GM21526 (cell line): ENCODE measurements around the gene CNPPD1.
A peak's percentile ranks its signal among the peaks of the same experiment; 100 is the strongest.

Experiments used
- ATAC-seq: cut with Tn5 transposase; IDR thresholded peaks from one replicate; pipeline ENCODE4 v1.9.1; 2021; ENCODE audit warnings: moderate library complexity; ENCODE audit not compliant: unreplicated experiment, low FRiP score

Gene CNPPD1

DNA sequence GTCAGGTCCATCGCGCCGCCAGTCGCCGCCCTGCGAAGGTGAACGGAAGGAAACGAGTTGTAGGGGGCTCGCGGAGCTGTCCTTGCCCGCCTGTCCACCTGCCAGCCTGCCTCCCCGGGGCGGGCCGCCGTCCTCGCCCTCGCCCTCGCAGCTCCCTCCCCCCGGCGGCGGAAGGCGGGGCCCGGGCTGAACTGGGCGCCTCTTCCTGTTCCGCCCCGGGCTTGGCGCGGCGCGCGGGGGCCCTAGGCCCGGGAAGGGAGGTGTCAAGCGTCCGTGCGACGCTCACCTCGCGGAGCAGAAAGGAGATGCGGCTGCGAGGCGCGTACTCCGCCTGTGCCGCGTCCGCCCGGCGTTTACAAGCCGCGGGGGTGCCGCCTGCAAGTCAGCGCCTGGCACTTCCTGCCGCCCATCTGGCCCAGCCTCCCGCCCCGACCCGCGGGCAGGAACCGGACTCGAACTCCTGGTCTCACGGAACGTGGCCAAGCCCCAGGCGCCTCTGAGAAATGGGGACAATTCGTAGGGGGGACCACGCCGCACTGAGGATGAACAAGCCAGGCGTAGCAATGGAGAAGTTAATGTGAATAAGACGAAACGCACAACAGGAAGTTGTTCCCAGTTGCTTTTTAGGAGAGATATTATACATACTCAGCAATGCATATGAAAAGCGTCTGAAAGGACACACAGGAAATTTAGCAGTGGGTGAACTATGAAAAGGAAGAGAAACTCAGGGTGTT is at the start of gene CNPPD1:
CNPPD1 (minus strand) TSS at position 108 of the 734 bp plus-strand sequence; CDS start at position 11, 97 bp downstream.
- peak; percentile 58 for ATAC-seq

DNA sequence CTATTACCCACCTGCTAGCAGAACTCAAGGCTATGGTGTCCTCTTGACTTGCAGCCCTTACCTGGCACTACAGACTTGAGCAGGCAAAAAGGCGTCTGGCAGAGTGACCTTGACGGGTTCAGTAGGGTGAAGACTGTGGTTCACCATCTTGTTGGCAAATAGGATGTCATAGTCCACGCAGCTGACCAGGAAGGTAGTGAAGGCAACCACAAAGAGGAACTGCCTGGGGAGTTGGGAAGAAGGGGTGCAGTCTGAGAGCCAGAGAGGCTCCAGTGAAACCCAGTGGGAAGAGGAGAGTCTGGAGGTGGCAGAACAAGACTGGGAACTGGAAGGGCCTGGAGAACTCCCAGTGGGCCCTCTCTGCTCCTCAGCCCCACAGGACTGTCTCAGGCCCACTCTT is 48.6 kb upstream of the CNPPD1 start:
- no peak for ATAC-seq

DNA sequence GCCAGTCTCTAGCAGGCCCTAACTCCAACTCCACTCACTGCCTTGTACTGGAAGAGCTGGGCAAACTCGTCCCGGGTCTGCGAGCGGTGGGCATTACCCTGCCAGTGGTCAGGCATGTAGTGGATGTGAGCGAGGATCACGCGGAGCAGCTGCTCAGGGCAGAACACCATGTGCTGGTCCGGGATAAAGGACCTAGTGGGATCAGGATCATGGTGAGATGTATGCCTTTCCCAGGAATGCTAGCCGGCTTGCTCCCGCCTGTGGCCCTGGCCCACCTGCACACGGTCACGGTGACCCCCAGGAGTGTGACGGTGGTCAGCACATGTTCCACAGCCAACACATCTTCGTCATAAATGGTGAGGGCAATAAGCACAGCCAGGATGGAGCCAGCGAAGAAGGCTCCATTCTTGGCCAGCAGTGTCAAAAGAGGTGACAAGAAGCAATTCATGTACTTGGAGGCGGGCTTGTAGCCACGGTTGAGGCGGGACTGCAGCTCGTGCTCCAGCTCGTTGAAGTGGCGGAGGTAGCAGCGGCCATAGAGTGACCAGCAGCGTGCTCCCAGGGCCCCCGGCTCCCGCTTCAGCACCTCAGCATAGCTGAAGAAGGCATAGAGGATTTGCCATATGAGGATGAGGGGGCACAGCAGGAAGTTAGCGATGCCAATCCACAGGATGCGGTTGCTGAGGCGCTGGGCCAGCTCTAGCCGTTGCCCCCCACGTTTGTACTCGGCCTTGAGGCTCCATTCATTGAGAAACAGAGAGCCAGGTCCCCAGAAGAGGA is 47.3 kb upstream of the CNPPD1 start:
- no peak for ATAC-seq

DNA sequence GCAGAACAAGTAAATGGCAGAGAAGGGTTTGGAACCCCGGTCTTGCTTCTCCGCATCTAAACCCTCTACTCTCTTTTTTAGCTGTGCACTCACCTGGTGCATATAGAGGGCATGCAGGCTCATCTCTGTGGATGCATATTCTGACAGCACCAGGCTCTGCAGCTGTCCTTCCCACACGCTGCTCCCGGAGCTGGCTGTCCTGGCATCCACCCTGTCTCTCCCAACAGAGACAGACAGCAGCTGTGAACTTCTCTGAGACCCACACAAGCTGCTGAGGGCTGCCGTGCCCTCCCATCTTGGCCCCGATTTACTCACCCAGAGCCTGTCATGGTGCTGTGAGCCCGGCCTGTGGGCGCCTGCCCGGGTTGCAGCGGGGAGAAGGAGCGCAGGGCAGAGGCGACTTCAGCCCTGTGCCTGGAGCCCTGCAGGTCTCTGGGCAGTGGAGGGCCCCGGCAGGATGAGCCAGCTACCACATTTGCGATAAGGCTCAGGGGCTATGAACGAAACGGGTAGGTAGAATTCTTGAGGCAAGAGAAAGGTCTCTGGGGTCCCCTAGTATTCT is 45.3 kb upstream of the CNPPD1 start:
- ATAC-seq: no peak

DNA sequence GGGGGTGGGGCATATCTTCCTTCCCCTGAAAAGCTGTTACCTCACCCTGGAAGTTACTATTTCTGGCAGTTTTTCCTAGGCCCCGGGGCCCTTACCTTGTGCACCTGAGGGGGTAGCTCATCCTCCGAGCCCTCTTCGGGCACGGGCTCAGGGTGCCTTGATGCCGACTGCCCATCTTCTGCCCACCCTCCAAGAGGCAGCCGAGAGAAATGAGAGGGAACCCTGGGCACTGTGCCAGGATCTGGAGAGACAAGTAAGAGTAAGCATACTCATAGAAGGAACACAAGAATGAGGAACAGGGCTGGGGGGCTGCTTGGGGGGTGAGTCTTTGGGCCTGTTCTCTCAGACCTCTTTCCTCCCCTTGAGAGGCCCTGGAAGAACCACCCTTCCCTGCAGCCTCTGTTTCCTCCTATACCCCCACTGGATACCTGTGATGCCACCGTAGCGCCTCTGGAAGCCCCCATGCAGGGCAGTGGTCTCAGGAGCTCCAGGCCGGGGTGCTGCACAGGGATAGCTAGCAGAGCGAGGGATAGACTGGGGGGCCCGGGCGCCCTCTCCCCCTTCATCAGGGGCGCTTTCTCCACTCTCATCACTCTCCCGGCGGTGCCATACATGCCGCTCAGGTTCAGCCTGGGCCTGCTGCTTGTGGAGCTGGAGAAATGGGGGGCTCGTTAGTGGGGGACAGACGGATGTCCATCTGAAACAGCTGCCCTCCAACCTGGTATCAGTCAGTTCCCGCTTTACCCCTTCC is 44.1 kb upstream of the CNPPD1 start:
- no peak for ATAC-seq

DNA sequence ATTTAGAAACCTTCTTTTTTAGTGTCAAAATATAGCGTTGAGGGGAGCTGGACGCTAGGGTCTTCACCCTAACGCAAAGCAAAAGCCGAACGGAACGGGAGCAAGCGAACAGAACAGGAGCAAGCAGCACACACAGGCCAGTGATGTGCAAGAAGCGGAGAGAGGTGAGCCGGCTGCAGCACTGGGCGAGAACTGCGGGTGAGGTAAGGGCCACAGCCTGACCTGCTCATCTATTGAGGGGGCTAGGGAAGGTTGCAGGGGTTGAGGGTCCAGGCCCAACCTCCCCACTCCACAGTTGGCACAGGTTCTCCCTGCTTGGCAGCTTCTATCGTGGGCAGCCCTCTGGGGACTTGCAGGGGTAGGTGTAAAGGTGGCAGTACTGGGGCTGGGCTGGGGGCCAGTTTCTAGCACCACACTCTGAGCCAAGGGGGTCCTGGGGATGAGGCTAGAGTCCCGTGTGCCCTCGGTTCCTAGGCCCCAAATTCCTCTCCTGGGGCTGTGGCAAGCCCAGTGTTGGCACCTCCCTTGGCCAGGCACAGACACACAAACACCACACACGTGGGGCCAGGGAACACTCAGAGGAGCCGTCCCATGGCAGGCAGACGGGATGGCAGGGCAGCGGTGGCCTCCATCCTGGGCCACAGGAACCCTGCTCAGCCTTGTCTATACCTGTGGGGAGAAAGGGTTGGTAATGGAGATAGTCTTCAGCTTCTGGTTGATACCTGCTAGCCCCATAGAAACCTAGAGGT is 43.2 kb upstream of the CNPPD1 start:
- no peak for ATAC-seq

DNA sequence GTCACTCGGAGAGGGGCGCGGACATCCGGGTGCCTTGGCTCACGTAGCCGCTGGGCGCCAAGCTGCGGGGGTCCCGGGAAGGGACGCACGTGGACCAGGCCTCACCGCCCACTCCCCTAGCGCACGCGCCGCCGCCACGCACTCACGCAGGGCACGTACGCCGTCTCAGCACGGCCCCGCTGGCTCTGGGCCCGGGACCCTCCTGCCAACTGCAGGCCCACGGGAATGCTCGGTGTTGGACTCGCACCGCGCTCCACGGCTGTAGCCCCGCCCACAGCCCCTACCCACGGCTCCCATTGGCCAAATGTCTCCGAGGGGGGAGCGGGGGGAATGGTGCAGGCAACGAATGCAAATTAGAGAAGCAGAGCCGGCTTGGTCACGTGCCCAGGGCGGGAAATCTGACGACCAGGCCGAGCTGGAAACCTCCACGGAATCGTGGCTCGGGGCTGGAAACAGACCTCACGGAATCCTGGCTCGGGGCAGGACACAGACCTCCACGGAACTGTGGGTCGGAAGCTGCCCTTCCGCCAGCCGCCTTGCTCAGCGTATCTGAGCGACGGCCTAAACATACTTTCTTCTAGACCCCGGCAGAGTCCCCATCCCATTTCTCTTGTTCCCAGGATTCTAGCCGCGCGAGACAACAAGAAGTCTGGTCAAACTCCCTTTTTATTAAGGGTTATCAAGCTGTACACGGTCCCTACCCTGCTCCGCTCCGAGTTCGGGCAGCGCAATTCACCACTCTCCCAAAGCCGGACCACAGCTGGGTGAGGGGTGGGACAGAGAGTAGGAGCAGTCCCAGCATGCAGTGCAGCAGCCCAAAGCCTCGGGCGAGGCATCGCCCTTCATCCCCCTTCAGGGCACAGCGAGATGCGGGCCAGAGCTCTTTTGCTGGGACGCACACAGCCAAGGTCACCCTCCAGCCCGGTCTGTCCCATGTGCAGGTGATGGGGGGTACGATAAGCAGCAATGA is 42.3 kb upstream of the CNPPD1 start, which contains the start of gene ABCB6:
ABCB6 (minus strand) TSS at position 227 of the 970 bp plus-strand sequence. CDS start 285 bp downstream, outside the sequence.
- peak; percentile 58 for ATAC-seq

DNA sequence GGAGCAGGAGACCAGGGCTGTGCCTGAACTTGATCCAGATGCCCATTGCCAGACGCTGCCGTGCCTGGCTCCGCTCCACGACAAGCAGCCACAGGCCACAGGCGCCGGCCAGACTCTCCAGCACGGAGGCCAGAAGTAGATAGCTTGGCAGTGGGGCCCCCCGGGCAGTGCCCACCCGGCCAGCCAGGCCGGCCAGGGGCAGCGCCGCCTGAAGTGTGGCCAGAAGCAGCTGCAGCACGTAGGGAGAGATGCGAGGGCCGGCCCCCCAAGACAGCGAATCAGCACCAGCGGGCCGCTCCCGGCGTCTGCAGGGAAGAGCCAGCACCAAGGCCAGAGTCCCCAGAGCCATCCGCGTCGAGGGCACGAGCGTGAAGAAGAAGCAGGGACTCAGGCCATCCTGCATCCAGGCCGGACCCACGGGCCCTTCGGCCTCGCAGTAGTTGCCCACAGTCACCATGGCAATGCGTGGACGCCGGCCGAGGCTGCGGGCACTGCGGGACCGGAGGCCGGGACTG is 41.5 kb upstream of the CNPPD1 start:
- ATAC-seq: peak; percentile 6

DNA sequence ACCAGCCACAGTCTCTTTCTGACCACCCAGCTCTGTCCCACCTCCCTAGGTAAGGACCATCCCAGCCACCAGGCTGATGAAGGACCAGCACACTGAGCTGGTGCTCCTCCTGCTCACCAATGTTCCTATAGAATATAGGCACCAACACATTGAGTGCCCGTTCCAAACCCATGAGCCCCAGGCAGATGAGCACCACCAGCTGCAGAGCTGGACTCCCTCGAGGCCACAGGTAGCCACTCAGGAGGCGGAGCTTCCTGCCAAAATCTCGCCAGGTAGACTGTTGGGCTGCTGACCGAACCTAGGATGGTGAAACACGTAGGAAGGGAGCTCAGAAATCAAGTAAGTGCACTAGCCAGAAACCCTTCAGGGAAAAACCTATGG is 39.8 kb upstream of the CNPPD1 start:
- ATAC-seq: no peak

DNA sequence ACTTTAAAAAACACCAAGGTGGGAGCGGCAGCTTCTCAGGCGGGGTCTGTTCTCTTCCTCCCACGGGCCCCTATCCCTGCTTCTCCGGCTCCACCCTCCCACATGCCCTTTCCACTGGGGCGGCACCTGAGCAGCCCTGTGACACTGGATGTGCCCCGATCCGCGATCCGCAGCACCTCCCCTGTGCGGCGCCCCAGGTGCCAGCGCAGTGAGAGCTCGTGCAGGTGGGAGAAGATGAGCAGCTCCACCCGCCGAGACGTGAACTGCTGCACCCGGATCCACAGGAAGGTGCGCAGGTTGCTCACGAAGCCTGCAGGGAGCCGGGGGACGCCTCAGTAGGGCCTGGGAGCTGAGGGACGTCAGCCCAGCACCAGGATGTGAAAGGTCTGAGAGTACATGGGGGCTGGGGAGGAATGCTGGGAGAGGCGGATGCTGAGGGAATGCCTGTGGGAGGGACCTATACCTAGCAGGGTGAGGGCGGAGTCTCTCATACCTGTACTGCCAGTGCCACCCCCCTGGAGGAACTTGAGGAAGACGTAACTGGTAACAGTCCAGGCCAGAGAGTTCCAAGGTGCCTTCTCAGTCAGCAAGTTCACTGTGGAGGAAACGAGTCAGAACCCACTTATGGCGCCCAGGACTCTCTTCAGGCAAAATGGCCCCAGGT is 39.3 kb upstream of the CNPPD1 start:
- no peak for ATAC-seq

DNA sequence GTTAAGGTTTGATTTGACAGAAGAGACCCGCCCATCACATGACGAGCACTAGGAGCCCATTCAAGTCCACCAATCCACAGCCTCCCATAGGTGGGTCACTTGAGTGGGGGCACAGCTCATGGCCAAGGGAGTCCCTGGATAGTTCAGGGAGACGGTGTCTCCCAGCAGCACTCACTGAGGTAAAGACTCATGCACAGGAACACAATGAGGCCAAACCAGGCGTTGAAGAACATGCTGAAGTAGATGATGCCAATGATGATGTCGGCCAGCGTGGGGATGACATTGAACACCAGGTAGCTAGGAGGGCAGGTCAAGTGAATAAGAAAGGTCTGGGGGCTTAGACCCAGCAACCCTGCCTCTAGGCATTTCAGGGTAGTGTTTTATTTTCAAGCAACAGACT is 38.1 kb upstream of the CNPPD1 start:
- ATAC-seq: no peak

DNA sequence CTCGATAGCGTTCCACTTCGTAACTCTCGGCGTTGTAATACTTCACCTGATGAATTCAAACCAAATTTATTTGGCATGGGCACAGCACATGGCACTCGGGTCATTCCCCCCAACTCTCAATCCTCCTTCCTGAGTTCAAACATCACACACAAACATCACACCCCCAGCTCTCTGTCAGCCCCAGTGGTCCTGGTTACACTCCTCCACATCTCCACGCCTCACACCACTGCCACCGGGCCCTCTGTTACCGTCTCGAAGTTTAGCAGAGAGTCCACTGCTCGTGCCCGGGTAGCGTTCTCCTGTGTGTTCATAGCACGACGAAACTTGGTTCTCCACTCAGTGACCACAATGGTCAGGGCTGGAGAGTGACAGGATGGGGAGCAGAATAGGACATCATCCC is 37.4 kb upstream of the CNPPD1 start:
- no peak for ATAC-seq

DNA sequence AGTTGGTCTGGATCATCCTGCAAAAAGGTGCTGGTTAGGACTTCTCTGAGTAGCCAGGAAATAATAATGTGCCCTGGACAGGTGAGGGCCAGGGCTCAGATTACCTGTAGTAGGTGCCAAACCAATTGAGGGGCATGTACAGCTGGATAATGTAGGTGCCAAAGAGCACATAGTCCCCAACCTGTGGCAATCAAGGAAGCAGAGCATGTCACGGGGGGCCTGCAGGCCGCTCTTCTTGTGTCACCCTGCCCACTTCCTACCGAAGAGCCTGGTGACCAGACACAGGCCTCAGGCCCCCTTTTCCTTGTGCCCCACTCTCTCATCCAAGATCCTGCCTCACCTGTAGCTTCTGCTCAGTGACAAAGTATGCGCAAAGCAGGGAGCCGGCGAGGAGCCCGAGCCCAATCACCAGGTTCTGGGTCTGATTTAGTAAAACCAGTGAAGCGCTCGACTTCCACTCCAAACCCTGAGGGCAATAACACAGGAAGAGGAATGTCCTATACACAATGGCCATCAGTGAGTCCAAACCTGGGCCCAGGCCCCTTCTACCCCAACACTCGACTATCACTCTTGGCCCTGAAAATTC is 36.9 kb upstream of the CNPPD1 start:
- ATAC-seq: no peak

DNA sequence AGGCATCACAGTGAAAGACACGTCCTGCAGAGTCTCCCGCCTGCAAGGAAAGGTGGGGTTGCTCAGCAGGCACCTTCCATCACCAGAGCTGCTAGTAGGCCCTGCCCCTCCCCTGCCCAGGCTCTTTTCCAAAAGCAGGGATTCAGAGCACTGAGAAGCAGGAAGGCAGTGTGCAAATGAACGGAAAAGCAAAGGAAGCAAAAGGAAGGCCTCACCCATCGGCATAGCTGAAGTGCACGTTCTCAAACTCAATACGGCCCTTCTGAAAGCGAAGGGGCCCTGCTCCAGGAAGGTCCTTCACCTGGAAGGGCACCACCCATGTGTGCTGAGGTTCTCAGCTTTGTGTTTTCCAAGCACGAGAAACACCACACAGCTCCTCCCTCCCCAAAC is 36.3 kb upstream of the CNPPD1 start:
- ATAC-seq: no peak

DNA sequence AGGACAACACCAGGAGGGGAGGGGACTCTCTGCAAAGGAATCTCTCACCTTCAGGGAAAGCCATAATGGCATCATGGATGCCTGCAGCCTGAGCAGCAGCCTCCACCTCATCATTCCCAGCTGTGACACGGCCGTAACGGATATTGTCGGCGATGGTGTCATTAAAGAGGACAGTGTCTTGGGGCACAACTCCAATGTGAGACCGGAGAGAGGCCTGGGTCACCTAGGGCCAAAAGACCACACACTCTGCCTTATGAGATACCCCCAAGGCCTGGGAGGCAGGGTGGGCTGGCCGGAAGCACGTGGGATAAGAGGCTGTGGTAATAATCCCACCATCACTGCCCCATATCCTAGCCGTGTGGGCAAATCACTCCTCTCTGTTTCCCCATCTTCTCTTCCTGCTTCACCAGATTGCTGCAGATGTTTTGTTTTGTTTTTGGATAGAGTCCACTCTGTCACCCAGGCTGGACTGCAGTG is 34.2 kb upstream of the CNPPD1 start:
- no peak for ATAC-seq

DNA sequence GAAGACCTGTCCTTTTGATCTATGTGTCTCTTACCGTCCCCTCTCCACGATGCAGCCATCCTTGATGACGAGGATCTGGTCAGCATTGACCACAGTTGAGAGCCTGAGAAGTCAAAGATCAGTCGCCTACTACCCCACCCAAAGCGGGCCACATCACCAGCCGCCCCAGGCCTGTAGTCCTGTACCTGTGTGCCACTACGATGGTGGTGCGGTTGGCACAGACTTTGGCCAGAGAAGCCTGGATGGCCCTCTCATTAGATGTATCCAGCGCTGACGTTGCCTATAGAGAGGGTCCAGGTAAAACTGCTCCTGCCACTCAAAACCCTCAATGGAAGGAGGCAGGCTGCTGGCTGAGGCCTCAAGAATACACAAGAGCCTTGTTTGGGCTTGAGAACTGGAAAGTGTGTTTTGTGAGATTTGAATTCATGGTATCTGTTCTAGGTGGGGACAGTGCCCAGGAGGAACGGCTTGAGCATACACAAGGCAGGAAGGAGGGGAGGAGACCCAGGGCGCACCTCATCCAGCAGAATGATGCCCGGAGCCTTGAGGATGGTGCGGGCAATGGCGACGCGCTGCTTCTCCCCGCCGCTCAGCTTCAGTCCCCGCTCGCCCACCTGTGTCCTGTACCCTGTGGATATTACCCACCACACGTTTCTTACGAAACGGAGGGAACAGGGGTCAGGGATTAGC is 33.6 kb upstream of the CNPPD1 start:
- no peak for ATAC-seq
